Esophagus mucosa (tissue), 1 donor: ENCODE data around the gene RASGRF1. TPM values are rescaled to one million over a fixed set of nuclear protein-coding genes. Genes with fewer than 3 reads are reported as not detected.

ENCODE experiments used
- ATAC-seq: fragments of 200-7000 bp; cut with Tn5 transposase; one replicate; pipeline ENCODE4 v1.9.1; 2020
- total RNA-seq: library from RNA; stranded (reverse); gene quantifications from one replicate; pipeline ENCODE4 v1.2.4, GENCODE V29; 2023
- donor health status: DM: yes; HTN: yes; CAD: no.

RASGRF1 gene
- total RNA-seq, 1 donor from 2014 or later = 0.12 TPM

GRCh38 chr15:79067072-79067833 is 23.3 kb downstream of the RASGRF1 start:
- ATAC-seq = no peak

- ATAC-seq = peak; percentile 26
These were observed 24.0 kb downstream of the RASGRF1 start for GRCh38 chr15:79066391-79067071.

- no peak for ATAC-seq
These were observed 24.7 kb downstream of the RASGRF1 start for GRCh38 chr15:79065706-79066376.

GRCh38 chr15:79065361-79065705 is 25.2 kb downstream of the RASGRF1 start:
- no peak for ATAC-seq

GRCh38 chr15:79064496-79064895 is 26.1 kb downstream of the RASGRF1 start:
- no peak for ATAC-seq

- ATAC-seq = no peak
These were observed 30.4 kb downstream of the RASGRF1 start for GRCh38 chr15:79060175-79060574.

GRCh38 chr15:79059081-79059572 is 31.5 kb downstream of the RASGRF1 start:
- no peak for ATAC-seq

GRCh38 chr15:79058260-79058850 is 32.2 kb downstream of the RASGRF1 start:
- ATAC-seq = no peak

- ATAC-seq = no peak
These were observed 33.5 kb downstream of the RASGRF1 start for GRCh38 chr15:79057050-79057449.

- ATAC-seq = no peak
These were observed 36.2 kb downstream of the RASGRF1 start for GRCh38 chr15:79054350-79054749.

GRCh38 chr15:79053894-79054293 is 36.7 kb downstream of the RASGRF1 start:
- ATAC-seq = no peak

- ATAC-seq = no peak
These were observed 38.4 kb downstream of the RASGRF1 start for GRCh38 chr15:79051941-79052731.

GRCh38 chr15:79051029-79051428 is 39.6 kb downstream of the RASGRF1 start:
- no peak for ATAC-seq

GRCh38 chr15:79050341-79050740 is 40.2 kb downstream of the RASGRF1 start:
- ATAC-seq = no peak

- ATAC-seq = no peak
These were observed 41.2 kb downstream of the RASGRF1 start for GRCh38 chr15:79049416-79049815.

- ATAC-seq = no peak
These were observed 42.7 kb downstream of the RASGRF1 start for GRCh38 chr15:79047676-79048439.

- no peak for ATAC-seq
These were observed 43.7 kb downstream of the RASGRF1 start for GRCh38 chr15:79046691-79047404.

GRCh38 chr15:79045041-79045440 is 45.5 kb downstream of the RASGRF1 start:
- ATAC-seq = no peak

- ATAC-seq = no peak
These were observed 48.2 kb downstream of the RASGRF1 start for GRCh38 chr15:79042213-79042928.

- no peak for ATAC-seq
These were observed 48.9 kb downstream of the RASGRF1 start for GRCh38 chr15:79041601-79042168.
